ENCODE data around the gene BPIFB6.

The BPIFB6 gene

DNA sequence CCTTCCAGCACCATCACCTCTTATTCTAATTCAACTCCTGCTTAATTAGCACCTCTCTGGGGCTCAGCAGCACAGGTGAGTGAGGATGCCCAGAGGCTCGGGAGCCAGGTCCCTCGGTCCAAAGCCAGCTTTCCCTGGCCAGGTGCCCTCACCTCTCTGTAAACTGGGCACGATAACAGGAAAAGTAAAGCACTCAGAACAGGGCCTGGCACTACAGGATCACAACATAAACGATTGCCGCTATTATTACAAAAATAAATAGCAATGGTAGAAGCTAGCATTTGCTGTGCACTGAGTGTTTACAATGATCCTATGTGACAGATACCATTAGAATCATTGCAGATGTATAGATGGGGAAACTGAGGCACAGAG, 21.3 kb upstream of the BPIFB6 start:
- no peaks in the 10 kb centered on the region for H3K9me3 ChIP-seq (ENCODE audit: control insufficient read depth in 2 of 2, low read length in 2 of 2)
- H3K36me3 ChIP-seq (ENCODE audit: control insufficient read depth in 2 of 2, insufficient read depth in 2 of 2, low read length in 2 of 2): no peaks in the 10 kb centered on the region
- H3K4me3 ChIP-seq (ENCODE audit: low read length in 2 of 2): no peak overlapping the region
- H3K4me1 ChIP-seq (ENCODE audit: control insufficient read depth in 2 of 2, insufficient read depth in 2 of 2, low read length in 2 of 2): no peaks in the 10 kb centered on the region
- H3K27ac ChIP-seq (ENCODE audit: low read depth in 2 of 2, low read length in 2 of 2): no peak overlapping the region
- H3K9ac ChIP-seq (ENCODE audit: low read depth in 1 of 2, low read length in 2 of 2): no peak overlapping the region
- H3K27me3 ChIP-seq (ENCODE audit: control insufficient read depth in 2 of 2, insufficient read depth in 2 of 2, low read length in 2 of 2): peaks cover 0 to 3% of the 10 kb centered on the region in 2 donors

DNA sequence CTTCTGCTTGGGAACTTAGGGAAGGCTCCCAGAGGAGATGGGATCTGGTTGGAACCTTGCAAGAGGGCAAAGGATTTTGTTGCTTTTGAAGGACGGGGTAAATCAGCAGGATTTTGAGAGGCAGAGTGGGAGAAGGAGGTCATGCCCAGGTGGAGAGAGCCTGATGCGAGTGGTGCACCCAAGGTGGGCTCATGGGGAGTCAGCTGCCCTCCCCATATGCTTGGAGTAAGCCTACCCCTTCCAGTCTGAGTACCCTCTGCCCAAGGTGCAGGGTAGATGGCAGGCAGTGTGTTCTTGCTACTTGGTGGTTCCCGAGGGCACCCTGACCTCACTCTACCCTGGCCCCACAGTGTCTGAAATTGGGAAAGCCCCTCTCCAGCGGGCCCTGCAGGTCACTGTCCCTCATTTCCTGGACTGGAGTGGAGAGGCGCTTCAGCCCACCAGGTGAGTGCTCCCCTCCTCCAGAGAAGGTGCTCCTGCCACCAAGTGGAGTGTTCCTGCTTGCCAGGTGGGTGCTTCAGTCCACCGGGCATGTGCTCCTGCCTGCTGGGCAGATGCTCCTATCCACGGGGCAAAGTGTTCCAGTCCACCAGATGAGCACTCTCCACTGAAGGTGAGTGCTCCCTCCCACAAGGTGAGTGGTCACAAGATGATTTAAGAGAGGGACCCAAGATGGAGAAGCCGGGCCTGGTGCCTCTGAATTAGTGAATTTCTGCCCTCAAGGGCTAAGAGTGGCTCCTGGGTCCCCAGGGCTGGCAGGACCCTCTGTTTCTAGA, 20.6 kb upstream of the BPIFB6 start:
- no peaks in the 10 kb centered on the region for H3K4me1 ChIP-seq (ENCODE audit: control insufficient read depth in 2 of 2, insufficient read depth in 2 of 2, low read length in 2 of 2)
- no peak overlapping the region for H3K4me3 ChIP-seq (ENCODE audit: low read length in 2 of 2)
- H3K27me3 ChIP-seq (ENCODE audit: control insufficient read depth in 2 of 2, insufficient read depth in 2 of 2, low read length in 2 of 2): peaks cover 0 to 3% of the 10 kb centered on the region in 2 donors
- H3K9ac ChIP-seq (ENCODE audit: low read depth in 1 of 2, low read length in 2 of 2): no peak overlapping the region
- no peaks in the 10 kb centered on the region for H3K36me3 ChIP-seq (ENCODE audit: control insufficient read depth in 2 of 2, insufficient read depth in 2 of 2, low read length in 2 of 2)
- no peaks in the 10 kb centered on the region for H3K9me3 ChIP-seq (ENCODE audit: control insufficient read depth in 2 of 2, low read length in 2 of 2)
- no peak overlapping the region for H3K27ac ChIP-seq (ENCODE audit: low read depth in 2 of 2, low read length in 2 of 2)

DNA sequence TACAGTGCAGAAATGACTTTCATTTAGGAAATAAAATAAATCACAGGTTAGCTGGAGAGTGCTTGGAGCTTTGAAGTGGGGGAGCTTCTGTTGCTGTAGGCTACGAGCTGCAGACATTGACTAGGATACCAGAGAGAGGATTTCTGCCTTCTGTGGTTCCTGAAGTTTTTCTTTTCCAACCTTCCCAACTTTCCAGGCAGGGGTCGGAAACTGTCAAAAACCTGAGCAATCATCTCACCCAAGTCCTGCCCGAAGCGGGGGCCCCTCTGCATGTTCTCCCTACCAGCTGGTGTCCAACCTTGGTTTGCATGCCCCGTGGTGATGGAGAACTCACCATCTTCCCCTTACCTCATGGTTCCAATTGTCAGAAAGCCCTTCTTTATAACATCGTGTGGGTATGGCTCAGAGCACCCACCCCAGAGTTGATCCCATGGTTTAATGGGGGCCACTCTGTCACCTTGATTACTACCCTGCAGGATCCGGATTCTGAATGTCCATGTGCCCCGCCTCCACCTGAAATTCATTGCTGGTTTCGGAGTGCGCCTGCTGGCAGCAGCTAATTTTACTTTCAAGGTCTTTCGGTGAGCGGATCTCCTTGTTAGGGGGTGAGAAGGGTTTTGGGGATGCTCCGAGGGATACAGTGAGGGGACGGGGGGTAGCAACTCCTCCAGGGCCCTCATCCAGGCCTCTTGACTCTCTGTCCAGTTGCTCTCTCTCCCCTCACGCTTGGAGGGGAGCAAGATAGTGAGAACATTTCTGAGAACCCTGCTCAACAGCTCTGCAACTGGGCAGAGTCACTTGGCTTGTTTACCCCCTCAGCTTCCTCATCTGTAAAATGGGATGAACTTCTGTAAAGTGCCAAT, 18.9 kb upstream of the BPIFB6 start:
- Histone ChIP-seq H3K4me1 (ENCODE audit: control insufficient read depth in 2 of 2, insufficient read depth in 2 of 2, low read length in 2 of 2) (no peaks in the 10 kb centered on the region), H3K36me3 (ENCODE audit: control insufficient read depth in 2 of 2, insufficient read depth in 2 of 2, low read length in 2 of 2) (no peaks in the 10 kb centered on the region), H3K27me3 (ENCODE audit: control insufficient read depth in 2 of 2, insufficient read depth in 2 of 2, low read length in 2 of 2) (peaks cover 0 to 3% of the 10 kb centered on the region in 2 donors), H3K4me3 (ENCODE audit: low read length in 2 of 2) (no peak overlapping the region), H3K9ac (ENCODE audit: low read depth in 1 of 2, low read length in 2 of 2) (no peak overlapping the region), H3K9me3 (ENCODE audit: control insufficient read depth in 2 of 2, low read length in 2 of 2) (no peaks in the 10 kb centered on the region), H3K27ac (ENCODE audit: low read depth in 2 of 2, low read length in 2 of 2) (no peak overlapping the region)

DNA sequence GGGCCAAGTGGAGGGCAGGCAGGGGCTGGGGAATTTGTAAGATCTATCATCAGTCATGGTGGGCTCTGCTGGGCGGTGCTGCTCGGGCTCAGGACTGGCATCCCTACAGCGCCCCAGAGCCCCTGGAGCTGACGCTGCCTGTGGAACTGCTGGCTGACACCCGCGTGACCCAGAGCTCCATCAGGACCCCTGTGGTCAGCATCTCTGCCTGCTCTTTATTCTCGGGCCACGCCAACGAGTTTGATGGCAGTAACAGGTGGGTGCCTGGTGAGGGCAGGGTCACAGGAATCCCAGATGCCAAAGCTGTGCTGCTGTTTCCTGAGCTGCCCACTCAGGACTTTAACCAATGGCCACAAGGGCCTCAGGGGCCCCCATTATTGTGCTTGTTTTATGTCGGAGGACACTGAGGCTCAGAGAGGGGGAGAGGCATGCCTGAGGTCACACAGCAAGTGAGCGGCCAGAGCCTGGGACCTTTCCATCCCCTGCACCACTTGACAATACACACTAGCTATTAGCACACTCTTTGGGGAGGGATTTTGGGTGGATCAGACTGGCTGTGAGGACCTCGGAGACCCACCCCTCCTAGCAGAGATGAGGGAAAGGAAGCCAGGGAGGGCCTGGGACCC, 17.6 kb upstream of the BPIFB6 start:
- H3K27ac ChIP-seq (ENCODE audit: low read depth in 2 of 2, low read length in 2 of 2): no peak overlapping the region
- H3K4me1 ChIP-seq (ENCODE audit: control insufficient read depth in 2 of 2, insufficient read depth in 2 of 2, low read length in 2 of 2): no peaks in the 10 kb centered on the region
- no peaks in the 10 kb centered on the region for H3K36me3 ChIP-seq (ENCODE audit: control insufficient read depth in 2 of 2, insufficient read depth in 2 of 2, low read length in 2 of 2)
- peaks cover 0 to 3% of the 10 kb centered on the region in 2 donors for H3K27me3 ChIP-seq (ENCODE audit: control insufficient read depth in 2 of 2, insufficient read depth in 2 of 2, low read length in 2 of 2)
- H3K4me3 ChIP-seq (ENCODE audit: low read length in 2 of 2): no peak overlapping the region
- no peaks in the 10 kb centered on the region for H3K9me3 ChIP-seq (ENCODE audit: control insufficient read depth in 2 of 2, low read length in 2 of 2)
- no peak overlapping the region for H3K9ac ChIP-seq (ENCODE audit: low read depth in 1 of 2, low read length in 2 of 2)

DNA sequence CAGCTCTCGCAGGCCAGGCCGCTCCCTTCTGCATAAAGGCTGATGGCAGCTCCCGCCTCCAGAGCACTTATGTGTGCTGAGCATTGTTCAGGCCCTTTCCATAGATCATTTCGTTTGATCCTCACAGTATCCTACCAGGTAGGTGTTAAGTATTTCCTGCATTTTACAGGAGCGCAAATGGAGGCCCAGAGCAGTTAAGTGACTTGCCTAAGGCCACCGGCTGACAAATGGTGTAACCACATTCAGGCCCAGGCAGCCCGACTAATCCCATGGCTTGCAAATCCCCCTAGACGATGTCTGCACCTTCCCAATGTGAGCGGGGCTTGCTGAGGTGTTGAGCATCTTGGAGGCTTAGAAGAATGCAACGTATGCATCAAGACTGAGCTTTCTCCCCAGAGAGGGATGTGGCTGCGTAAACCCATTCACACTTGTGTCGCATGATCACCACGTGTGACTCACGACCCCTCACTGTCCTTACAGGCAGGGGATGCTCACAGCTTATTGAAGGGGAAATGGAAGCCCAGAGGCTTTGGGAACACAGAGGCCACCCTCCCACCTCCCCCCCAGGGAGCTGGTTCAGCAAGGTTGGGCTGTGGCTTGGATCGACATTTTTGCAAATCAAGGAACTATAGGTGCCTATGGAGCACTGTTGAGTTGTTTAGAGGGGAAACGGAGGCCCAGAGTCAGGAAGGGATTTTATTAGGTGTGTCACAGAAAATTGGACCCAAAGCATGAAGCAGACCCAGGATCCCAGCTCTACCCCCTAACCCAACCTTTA, 16.9 kb upstream of the BPIFB6 start:
- Histone ChIP-seq H3K4me3 (ENCODE audit: low read length in 2 of 2) (no peak overlapping the region), H3K36me3 (ENCODE audit: control insufficient read depth in 2 of 2, insufficient read depth in 2 of 2, low read length in 2 of 2) (no peaks in the 10 kb centered on the region), H3K9me3 (ENCODE audit: control insufficient read depth in 2 of 2, low read length in 2 of 2) (no peaks in the 10 kb centered on the region), H3K4me1 (ENCODE audit: control insufficient read depth in 2 of 2, insufficient read depth in 2 of 2, low read length in 2 of 2) (no peaks in the 10 kb centered on the region), H3K9ac (ENCODE audit: low read depth in 1 of 2, low read length in 2 of 2) (no peak overlapping the region), H3K27me3 (ENCODE audit: control insufficient read depth in 2 of 2, insufficient read depth in 2 of 2, low read length in 2 of 2) (peaks cover 0 to 3% of the 10 kb centered on the region in 2 donors), H3K27ac (ENCODE audit: low read depth in 2 of 2, low read length in 2 of 2) (no peak overlapping the region)

DNA sequence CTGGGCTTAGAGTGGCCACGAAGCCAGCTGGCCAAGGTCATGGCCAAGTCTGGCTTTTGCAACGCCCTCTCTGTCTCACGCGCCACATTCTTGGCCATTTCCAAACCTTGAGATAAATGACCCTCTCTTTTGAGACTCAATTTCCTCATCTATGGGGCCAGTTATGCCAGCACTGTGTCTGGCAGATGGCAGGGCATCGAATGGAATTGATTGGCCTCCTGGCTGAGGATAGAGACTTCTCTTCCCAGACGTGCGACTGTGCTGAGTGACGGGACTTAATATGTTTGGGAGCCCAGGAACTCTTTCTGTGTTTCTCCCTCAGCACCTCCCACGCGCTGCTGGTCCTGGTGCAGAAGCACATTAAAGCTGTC, 16.3 kb upstream of the BPIFB6 start:
- H3K4me1 ChIP-seq (ENCODE audit: control insufficient read depth in 2 of 2, insufficient read depth in 2 of 2, low read length in 2 of 2): no peaks in the 10 kb centered on the region
- no peak overlapping the region for H3K4me3 ChIP-seq (ENCODE audit: low read length in 2 of 2)
- H3K27me3 ChIP-seq (ENCODE audit: control insufficient read depth in 2 of 2, insufficient read depth in 2 of 2, low read length in 2 of 2): peaks cover 0 to 3% of the 10 kb centered on the region in 2 donors
- no peak overlapping the region for H3K9ac ChIP-seq (ENCODE audit: low read depth in 1 of 2, low read length in 2 of 2)
- H3K9me3 ChIP-seq (ENCODE audit: control insufficient read depth in 2 of 2, low read length in 2 of 2): no peaks in the 10 kb centered on the region
- H3K27ac ChIP-seq (ENCODE audit: low read depth in 2 of 2, low read length in 2 of 2): no peak overlapping the region
- H3K36me3 ChIP-seq (ENCODE audit: control insufficient read depth in 2 of 2, insufficient read depth in 2 of 2, low read length in 2 of 2): no peaks in the 10 kb centered on the region

DNA sequence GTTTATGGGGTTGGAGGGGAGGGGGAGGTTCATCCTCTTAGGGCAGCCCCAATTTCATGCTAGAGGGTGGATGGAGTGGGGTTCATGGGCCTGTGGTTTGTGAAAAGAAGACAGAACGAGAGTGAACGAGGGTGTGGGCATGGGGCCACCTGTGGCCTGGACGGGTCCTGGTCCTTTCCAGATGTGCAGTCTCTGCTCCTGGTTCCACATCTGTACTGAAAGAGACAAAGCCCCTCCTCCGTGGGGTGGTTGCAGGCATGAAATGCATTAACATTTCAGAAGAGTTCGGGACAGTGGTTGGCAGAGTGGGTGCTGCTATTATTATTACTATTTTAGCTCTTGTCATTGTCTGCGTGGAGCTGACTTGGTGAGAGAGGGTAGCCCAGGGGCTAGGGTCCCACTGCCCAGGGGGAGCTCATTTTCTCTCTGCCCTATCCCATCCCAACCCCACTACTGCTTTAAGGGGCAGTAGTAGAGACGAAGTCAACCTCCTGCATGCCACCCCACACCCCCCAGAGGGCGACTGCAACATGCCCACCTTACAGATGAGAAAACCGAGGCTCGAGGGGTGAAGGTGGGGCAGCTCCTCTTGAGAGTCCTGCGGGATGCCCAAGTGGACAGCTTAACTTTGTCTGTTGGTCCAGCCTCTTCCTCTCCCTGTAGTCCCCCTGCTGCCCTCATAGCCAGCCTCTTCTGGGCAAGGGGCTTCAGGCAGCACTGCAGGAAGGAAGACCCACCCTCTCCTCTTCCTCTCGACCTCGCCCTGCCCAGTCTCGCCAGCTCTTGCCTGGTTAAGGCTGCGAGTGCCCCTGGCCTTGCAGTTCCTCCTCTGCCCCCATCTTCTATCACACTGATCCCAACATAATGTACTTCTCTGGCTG, 15.5 kb upstream of the BPIFB6 start:
- H3K4me1 ChIP-seq (ENCODE audit: control insufficient read depth in 2 of 2, insufficient read depth in 2 of 2, low read length in 2 of 2): no peaks in the 10 kb centered on the region
- H3K36me3 ChIP-seq (ENCODE audit: control insufficient read depth in 2 of 2, insufficient read depth in 2 of 2, low read length in 2 of 2): no peaks in the 10 kb centered on the region
- H3K27ac ChIP-seq (ENCODE audit: low read depth in 2 of 2, low read length in 2 of 2): no peak overlapping the region
- H3K9ac ChIP-seq (ENCODE audit: low read depth in 1 of 2, low read length in 2 of 2): no peak overlapping the region
- H3K4me3 ChIP-seq (ENCODE audit: low read length in 2 of 2): no peak overlapping the region
- no peaks in the 10 kb centered on the region for H3K9me3 ChIP-seq (ENCODE audit: control insufficient read depth in 2 of 2, low read length in 2 of 2)
- peaks cover 2 to 3% of the 10 kb centered on the region in 2 donors for H3K27me3 ChIP-seq (ENCODE audit: control insufficient read depth in 2 of 2, insufficient read depth in 2 of 2, low read length in 2 of 2)

DNA sequence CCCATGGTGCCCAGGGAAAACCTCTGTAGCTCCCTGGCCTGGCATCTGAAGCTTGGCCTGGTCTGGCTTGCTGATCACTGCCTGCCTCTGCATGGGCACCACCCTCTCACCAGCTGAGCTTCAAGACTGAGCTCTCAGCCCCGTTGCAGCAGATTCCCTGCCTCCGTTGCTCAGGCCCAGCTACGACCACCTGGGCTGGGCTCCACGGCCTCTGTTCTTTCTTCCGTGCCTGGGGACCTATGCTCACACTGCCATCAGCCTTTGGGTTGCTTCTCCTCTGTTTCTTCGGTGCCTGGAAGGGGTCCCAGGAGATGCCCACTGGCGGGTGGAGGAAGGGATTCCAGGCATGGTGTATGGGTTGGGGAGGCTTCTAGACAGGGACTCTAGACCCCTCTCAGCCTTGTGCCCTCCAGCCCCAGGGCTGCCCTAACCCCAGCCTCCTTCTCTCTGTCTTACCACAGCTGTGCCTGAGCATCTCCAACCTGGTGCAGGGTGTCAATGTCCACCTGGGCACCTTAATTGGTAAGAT, 14.8 kb upstream of the BPIFB6 start:
- H3K4me3 ChIP-seq (ENCODE audit: low read length in 2 of 2): no peak overlapping the region
- H3K4me1 ChIP-seq (ENCODE audit: control insufficient read depth in 2 of 2, insufficient read depth in 2 of 2, low read length in 2 of 2): no peaks in the 10 kb centered on the region
- H3K36me3 ChIP-seq (ENCODE audit: control insufficient read depth in 2 of 2, insufficient read depth in 2 of 2, low read length in 2 of 2): no peaks in the 10 kb centered on the region
- H3K9me3 ChIP-seq (ENCODE audit: control insufficient read depth in 2 of 2, low read length in 2 of 2): no peaks in the 10 kb centered on the region
- H3K9ac ChIP-seq (ENCODE audit: low read depth in 1 of 2, low read length in 2 of 2): no peak overlapping the region
- H3K27me3 ChIP-seq (ENCODE audit: control insufficient read depth in 2 of 2, insufficient read depth in 2 of 2, low read length in 2 of 2): peaks cover 2 to 3% of the 10 kb centered on the region in 2 donors
- no peak overlapping the region for H3K27ac ChIP-seq (ENCODE audit: low read depth in 2 of 2, low read length in 2 of 2)

DNA sequence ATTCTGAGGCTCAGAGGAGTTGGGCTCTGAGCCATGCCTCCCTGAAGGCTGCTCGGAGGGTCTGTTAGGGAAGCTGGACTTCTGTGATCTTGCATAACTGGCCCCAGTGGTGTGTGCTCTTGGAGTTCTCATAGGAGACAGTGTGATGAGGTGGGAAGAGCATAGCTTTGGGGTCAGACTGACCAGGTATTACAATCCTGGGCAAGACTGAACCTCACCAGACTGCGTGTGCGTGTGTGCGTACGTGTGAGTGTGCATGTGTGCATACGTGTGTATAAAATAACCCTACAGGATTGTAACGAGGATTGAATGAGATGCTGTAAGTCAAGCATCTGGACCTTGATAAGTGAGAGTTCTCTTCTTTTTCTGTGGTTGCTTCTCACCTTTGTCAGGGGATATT, 13.9 kb upstream of the BPIFB6 start:
- no peaks in the 10 kb centered on the region for H3K36me3 ChIP-seq (ENCODE audit: control insufficient read depth in 2 of 2, insufficient read depth in 2 of 2, low read length in 2 of 2)
- no peaks in the 10 kb centered on the region for H3K9me3 ChIP-seq (ENCODE audit: control insufficient read depth in 2 of 2, low read length in 2 of 2)
- H3K9ac ChIP-seq (ENCODE audit: low read depth in 1 of 2, low read length in 2 of 2): no peak overlapping the region
- H3K27me3 ChIP-seq (ENCODE audit: control insufficient read depth in 2 of 2, insufficient read depth in 2 of 2, low read length in 2 of 2): peaks cover 2 to 3% of the 10 kb centered on the region in 2 donors
- no peak overlapping the region for H3K4me3 ChIP-seq (ENCODE audit: low read length in 2 of 2)
- no peaks in the 10 kb centered on the region for H3K4me1 ChIP-seq (ENCODE audit: control insufficient read depth in 2 of 2, insufficient read depth in 2 of 2, low read length in 2 of 2)
- H3K27ac ChIP-seq (ENCODE audit: low read depth in 2 of 2, low read length in 2 of 2): no peak overlapping the region
